Keratinocyte (primary cell): ENCODE measurements around the gene SPDL1. TPM values are rescaled to one million over a fixed set of nuclear protein-coding genes. Genes with fewer than 3 reads are reported as not detected.

ENCODE experiments used
- DNase-seq: peaks from one replicate; pipeline ENCODE4 v3.0.0-alpha.2; 2011; ENCODE audit warnings: low read depth, missing footprints, low spot score
- FAIRE-seq: peaks from 2 replicates; lab custom pipeline; 2011; peaks lifted over from hg19 to GRCh38; lab: Jason Lieb, UNC
- H2AFZ ChIP-seq: 2 replicates; pipeline ENCODE4 v1.6.0; 2012; ENCODE audit warnings: low read length, control low read depth, inconsistent platforms; ENCODE audit not compliant: control insufficient read depth
- H3K27ac ChIP-seq: 2 replicates; pipeline ENCODE4 v1.5.1; 2011; ENCODE audit warnings: low read length; ENCODE audit not compliant: control insufficient read depth, insufficient read depth
- H3K27me3 ChIP-seq: 3 replicates; pipeline ENCODE4 v1.6.0; 2011; ENCODE audit warnings: low read length; ENCODE audit not compliant: control insufficient read depth, insufficient read depth; ENCODE audit errors: extremely low read depth
- H3K36me3 ChIP-seq, 2 experiments: 2 replicates in 1 of 2; 3 replicates in 1 of 2; pipeline ENCODE4 v1.5.1; 2011; ENCODE audit warnings: low read length in 2 of 2, mild to moderate bottlenecking in 1 of 2; ENCODE audit not compliant: control insufficient read depth in 2 of 2, insufficient read depth in 2 of 2; ENCODE audit errors: extremely low read depth in 1 of 2
- H3K4me1 ChIP-seq: 3 replicates; pipeline ENCODE4 v1.5.1; 2011; ENCODE audit warnings: low read length; ENCODE audit not compliant: control insufficient read depth, insufficient read depth; ENCODE audit errors: extremely low read depth
- H3K4me2 ChIP-seq: 3 replicates; pipeline ENCODE4 v1.6.0; 2011; ENCODE audit warnings: low read depth, low read length; ENCODE audit not compliant: control insufficient read depth, insufficient read depth; ENCODE audit errors: extremely low read depth
- H3K4me3 ChIP-seq, 3 experiments: fragments of 200-600 bp in 1 of 3; sonication (generic) in 1 of 3; 2 replicates in 2 of 3; 3 replicates in 1 of 3; pipeline ENCODE4 v1.5.1; 2011 to 2016; ENCODE audit warnings: low read length in 3 of 3, mild to moderate bottlenecking in 3 of 3, control low read depth in 2 of 3, inconsistent platforms in 1 of 3, low read depth in 1 of 3, mixed read lengths in 1 of 3, mixed run types in 1 of 3, moderate library complexity in 1 of 3; ENCODE audit not compliant: control insufficient read depth in 2 of 3, insufficient read depth in 2 of 3; ENCODE audit errors: extremely low read depth in 1 of 3
- H3K79me2 ChIP-seq: 2 replicates; pipeline ENCODE4 v1.6.0; 2012; ENCODE audit warnings: low read length; ENCODE audit not compliant: control insufficient read depth, insufficient read depth
- H3K9ac ChIP-seq: 3 replicates; pipeline ENCODE4 v1.6.0; 2011; ENCODE audit warnings: low read length; ENCODE audit not compliant: control insufficient read depth, insufficient read depth; ENCODE audit errors: extremely low read depth
- H3K9me1 ChIP-seq: 3 replicates; pipeline ENCODE4 v1.6.0; 2011; ENCODE audit warnings: low read length; ENCODE audit not compliant: control insufficient read depth, insufficient read depth; ENCODE audit errors: extremely low read depth
- H3K9me3 ChIP-seq: 2 replicates; pipeline ENCODE4 v1.5.1; 2012; ENCODE audit warnings: low read depth, low read length; ENCODE audit not compliant: control insufficient read depth
- H4K20me1 ChIP-seq: 3 replicates; pipeline ENCODE4 v1.6.0; 2011; ENCODE audit warnings: low read length; ENCODE audit not compliant: control insufficient read depth, insufficient read depth; ENCODE audit errors: extremely low read depth
- CTCF ChIP-seq, 3 experiments: IDR thresholded peaks in 1 of 3; conservative IDR thresholded peaks in 1 of 3; optimal IDR thresholded peaks in 1 of 3; 2 replicates in 2 of 3; 3 replicates in 1 of 3; pipeline versions ENCODE3 to v1.5.1; 2011; ENCODE audit warnings: low read length in 3 of 3, mild to moderate bottlenecking in 3 of 3, moderate library complexity in 2 of 3, control low read depth in 1 of 3, inconsistent platforms in 1 of 3; ENCODE audit not compliant: insufficient read depth in 2 of 3; ENCODE audit errors: extremely low read depth in 1 of 3
- EZH2 ChIP-seq: IDR thresholded peaks from one replicate; pipeline ENCODE4 v1.6.1; 2012; ENCODE audit warnings: inconsistent platforms, mild to moderate bottlenecking, low read length, moderate library complexity
- dilution Hi-C: fragments of 300-500 bp; cut with MboI; formaldehyde crosslinking; loops from one replicate; pipeline ENCODE4 v1.7.0; 2020; ENCODE audit warnings: low sequenced_read_pairs; ENCODE audit not compliant: extremely low pct_ligation_motif_present
- polyA plus RNA-seq, 5 experiments: library from polyadenylated mRNA; depleted of rRNA in 3 of 5; stranded (reverse) in 3 of 5; stranded (forward) in 1 of 5; unstranded in 1 of 5; fragments of >200 nt; gene quantifications; 1 replicate in 1 of 5; 2 replicates in 3 of 5; 3 replicates in 1 of 5; pipeline versions ENCODE4 v1.2.1 to v1.2.3, GENCODE V29; 2011 to 2012; ENCODE audit warnings: missing spikeins in 2 of 5, low read depth in 1 of 5, low replicate concordance in 1 of 5

Gene SPDL1
- polyA plus RNA-seq, 1 donor (not counting 4 experiments of a cell fraction or from before 2014, with no cell fraction given), result 24.6 TPM

DNA sequence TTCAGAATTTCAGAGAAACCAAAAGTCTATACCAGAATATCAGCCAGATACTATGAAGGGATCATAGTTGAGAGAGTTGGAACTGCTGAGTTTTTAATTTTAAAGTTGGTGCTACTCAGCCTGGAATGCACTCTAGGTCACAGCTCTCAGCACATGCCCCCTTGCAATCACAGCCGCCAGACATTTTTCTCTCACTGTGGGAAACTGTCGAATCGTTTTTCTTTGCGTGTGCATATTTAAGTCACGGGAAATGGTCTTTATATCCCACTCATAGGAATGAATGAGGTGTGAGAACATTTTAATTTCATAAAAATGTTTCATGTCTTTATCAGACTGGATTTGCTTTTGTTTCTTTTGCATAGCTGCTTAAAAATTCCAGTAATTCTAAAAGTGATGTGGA lies 12.2 kb upstream of the SPDL1 start:
- H3K27ac ChIP-seq, result no peak overlapping the region
- H3K9me1 ChIP-seq, result no peaks in the 10 kb centered on the region
- dilution Hi-C loops, result no loop called here
- no peaks in the 10 kb centered on the region for H4K20me1 ChIP-seq
- H3K4me2 ChIP-seq, result no peak overlapping the region
- DNase-seq, result no peak
- no peak for FAIRE-seq
- H3K36me3 ChIP-seq, result no peaks in the 10 kb centered on the region
- H3K4me1 ChIP-seq, result peaks cover 2% of the 10 kb centered on the region
- peaks cover 6% of the 10 kb centered on the region for H3K27me3 ChIP-seq
- H3K4me3 ChIP-seq, result no peak overlapping the region
- H2AFZ ChIP-seq, result no peak overlapping the region
- no peaks in the 10 kb centered on the region for H3K9me3 ChIP-seq
- no peak overlapping the region for H3K9ac ChIP-seq
- no peaks in the 10 kb centered on the region for H3K79me2 ChIP-seq
- TF ChIP-seq EZH2, result no peak
- no peak for TF ChIP-seq CTCF (optimal IDR thresholded peaks at IDR 0.05 in 1 of 3, IDR thresholded peaks at IDR 0.05 in 1 of 3, conservative IDR thresholded peaks at IDR 0.05 in 1 of 3; ENCODE audit: extremely low read depth in 1 of 3, insufficient read depth in 2 of 3, low read length in 3 of 3)

DNA sequence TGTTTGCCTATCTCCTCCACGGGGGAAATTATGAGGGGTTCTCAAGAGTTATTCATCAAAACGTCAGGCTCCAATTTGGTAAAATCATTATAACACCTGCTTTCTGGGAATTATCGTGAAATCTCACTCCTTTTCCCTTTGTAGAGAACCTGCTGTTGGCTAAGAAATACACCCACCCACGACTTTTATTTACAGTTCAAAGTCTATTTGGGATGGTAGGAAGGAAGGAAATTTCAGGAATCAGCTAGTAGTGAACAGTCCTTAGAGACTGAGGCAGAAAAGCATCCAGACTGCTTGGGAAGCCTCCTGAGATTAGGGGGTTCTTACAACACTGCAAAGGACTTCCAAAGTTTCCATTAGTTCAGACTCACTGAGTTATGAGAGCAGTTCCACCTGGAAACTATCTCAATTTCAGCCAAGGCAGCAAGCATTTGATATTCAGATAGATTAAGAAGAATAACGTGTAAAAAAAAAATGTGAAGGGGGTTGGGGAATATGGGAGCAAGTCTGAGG lies 9.4 kb upstream of the SPDL1 start:
- H3K27me3 ChIP-seq, result peaks cover 6% of the 10 kb centered on the region
- dilution Hi-C loops, result no loop called here
- FAIRE-seq, result no peak

More for the DNA sequence above, 9.4 kb upstream of the SPDL1 start:
- H3K79me2 ChIP-seq, result no peaks in the 10 kb centered on the region
- no peak for DNase-seq
- TF ChIP-seq EZH2, result no peak
- TF ChIP-seq CTCF (optimal IDR thresholded peaks at IDR 0.05 in 1 of 3, IDR thresholded peaks at IDR 0.05 in 1 of 3, conservative IDR thresholded peaks at IDR 0.05 in 1 of 3; ENCODE audit: extremely low read depth in 1 of 3, insufficient read depth in 2 of 3, low read length in 3 of 3), result no peak
- H3K9me3 ChIP-seq, result no peaks in the 10 kb centered on the region
- no peaks in the 10 kb centered on the region for H3K36me3 ChIP-seq
- no peak overlapping the region for H3K9ac ChIP-seq
- H3K27ac ChIP-seq, result no peak overlapping the region
- no peak overlapping the region for H3K4me3 ChIP-seq
- H2AFZ ChIP-seq, result no peak overlapping the region
- H3K9me1 ChIP-seq, result no peaks in the 10 kb centered on the region
- H3K4me1 ChIP-seq, result peaks cover 3% of the 10 kb centered on the region
- no peak overlapping the region for H3K4me2 ChIP-seq
- H4K20me1 ChIP-seq, result no peaks in the 10 kb centered on the region
